ENCODE results near the gene BBS9. TPM values are rescaled to one million over a fixed set of nuclear protein-coding genes. Genes with fewer than 3 reads are reported as not detected.
"Not testable (repeated sequence)": the region's sequence is repeated elsewhere in the genome, so short reads cannot be mapped to it uniquely, and the experiment has no call there.

Gene BBS9
- total RNA-seq, 4 donors from 2014 or later = 11.3 to 28.5 (median 20.7) TPM

DNA sequence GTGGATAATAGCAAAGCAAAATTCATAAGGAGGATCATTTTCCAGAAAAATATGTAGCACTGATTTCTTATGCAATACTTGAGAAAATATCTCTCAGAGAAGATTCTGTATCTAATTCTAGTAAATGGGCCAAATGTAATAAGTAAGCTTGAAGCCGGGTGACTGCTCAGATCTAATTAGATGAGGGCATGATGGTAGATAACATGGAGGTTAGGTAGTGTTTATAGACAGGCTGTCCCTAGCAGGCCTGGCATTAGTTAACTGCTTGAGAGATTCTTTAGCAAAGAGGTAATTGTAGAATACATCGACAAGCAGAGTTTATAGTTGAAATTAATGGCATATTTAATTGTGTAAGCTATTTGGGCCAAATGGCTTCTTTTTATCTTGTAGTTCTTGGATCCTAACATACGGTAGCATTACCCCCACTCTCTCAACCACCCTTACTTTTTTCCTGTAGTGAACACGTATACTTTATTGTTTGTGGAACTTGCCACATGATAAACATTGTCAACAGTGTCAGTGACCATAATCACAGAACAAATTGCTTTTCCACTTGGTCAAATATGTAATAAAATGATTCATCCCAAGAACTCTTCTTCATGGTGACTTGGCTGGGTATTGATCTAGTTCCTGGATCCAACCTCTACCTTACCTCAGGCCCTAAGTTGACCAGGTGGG lies 343.1 kb downstream of the BBS9 start:
- DNase-seq (ENCODE audit: low spot score) (no peak), ATAC-seq (ENCODE audit: low FRiP score) (no peak)
- no peak for TF ChIP-seq CTCF (IDR thresholded peaks at IDR 0.05)

DNA sequence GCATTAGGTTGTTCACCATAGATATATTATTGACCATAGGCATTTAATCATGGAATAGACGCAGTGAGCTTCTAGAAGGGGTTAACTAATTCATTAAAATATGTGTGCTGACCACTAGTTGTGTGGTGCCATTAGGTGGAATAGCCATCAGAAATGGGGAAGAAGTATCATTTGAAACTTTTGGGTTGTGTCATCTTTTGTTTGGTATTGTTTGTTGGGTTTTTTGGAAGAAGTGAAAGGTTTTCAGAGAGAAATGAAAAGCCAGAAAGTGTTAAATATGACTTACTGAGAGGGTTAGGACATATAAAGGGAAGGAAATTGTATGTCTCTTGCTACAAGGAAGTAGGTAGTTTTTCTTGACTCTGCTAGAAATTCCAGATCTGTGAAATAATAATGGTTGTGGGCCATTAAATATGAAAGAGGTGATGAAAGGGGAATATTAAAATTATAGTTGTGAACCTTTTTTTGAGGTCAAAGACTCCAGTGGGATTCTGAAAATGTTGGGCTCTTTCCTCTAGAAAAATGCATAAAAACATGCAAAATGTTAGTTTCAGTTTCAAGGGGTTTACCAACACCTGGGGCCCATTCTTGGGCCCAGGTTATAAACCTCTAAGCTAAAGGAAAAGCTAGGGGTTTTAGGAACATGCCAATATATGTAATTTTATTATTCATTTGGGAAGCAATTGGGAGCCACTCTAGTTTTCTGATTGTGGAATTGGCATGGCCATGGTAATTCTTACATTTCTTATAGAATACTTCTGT lies 348.5 kb downstream of the BBS9 start:
- ATAC-seq (ENCODE audit: low FRiP score) (no peak), DNase-seq (ENCODE audit: low spot score) (no peak)
- TF ChIP-seq CTCF (IDR thresholded peaks at IDR 0.05) = no peak

DNA sequence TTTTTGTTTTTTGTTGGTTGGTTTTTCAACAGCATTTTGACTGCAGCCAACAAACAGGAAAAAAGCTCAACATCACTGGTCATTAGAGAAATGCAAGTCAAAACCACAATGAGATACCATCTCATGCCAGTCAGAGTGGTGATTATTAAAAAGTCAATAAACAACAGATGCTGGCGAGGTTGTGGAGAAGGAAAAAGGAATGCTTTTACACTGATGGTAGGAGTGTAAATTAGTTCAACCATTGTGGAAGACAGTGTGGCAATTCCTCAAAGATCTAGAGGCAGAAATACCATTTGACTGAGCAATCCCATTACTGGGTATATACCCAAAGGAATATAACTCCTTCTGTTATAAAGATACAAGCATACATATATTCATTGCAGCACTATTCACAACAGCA lies 355.1 kb downstream of the BBS9 start:
- ATAC-seq (ENCODE audit: low FRiP score) = not testable (repeated sequence)

DNA sequence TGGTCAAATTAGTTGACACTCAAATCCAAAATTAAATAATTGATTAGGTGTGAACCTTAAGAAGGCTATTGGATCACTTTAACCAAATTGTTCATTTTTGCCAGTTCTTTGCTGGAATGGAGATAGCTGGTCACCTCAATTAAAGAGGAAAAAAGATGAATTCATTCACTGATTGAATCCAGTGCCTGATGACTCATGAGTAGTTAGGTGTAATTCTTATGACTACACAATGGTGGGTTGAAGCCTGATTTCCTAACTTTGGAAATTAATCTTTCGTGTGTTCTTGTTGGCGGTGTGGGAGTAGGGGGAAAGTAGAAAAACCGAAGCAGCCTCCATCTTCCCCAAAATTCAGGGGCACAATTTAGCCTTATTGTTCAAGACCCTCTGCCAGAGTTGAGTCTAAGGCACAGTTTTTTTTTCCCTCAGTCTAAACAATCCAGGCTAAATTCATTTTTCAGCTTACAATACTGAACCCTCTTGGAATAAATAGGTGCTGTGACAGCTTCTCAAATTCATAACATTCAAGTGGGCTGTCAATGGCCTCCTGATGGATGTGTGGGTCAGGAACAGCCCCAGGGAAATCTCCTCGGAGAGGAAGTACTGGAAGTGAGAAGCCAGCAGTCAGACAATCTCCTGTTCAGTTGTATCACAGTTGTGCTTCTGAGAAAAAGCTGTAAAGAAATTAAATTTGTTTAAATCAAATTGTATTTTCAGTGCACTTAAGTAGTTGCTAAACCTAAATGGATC lies 356.6 kb downstream of the BBS9 start:
- ATAC-seq (ENCODE audit: low FRiP score) (no peak), DNase-seq (ENCODE audit: low spot score) (no peak)
- no peak for TF ChIP-seq CTCF (IDR thresholded peaks at IDR 0.05)

More for the DNA sequence above, 355.1 kb downstream of the BBS9 start:
- DNase-seq (ENCODE audit: low spot score) = not testable (repeated sequence)

DNA sequence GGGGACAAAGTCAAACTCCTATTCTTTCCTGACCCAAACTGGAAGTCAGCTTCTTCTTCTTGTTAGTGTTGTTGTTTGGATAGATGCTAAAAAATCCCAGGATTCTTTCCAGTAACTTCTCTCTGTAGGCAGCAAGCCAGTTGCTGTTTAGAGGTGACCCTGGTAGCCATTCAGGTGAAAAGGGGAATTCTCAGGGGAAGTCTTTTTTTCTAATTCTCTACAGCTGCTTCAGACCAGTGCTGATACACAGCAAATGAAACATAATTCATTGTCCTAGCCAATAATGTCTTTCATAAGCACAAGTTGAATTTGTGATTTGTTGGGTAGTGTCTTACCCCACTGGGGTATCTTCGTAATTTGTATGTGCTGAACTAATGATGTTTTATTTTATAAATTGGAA lies 357.3 kb downstream of the BBS9 start:
- no peak for ATAC-seq (ENCODE audit: low FRiP score)
- DNase-seq (ENCODE audit: low spot score) = no peak
- TF ChIP-seq CTCF (IDR thresholded peaks at IDR 0.05) = no peak

DNA sequence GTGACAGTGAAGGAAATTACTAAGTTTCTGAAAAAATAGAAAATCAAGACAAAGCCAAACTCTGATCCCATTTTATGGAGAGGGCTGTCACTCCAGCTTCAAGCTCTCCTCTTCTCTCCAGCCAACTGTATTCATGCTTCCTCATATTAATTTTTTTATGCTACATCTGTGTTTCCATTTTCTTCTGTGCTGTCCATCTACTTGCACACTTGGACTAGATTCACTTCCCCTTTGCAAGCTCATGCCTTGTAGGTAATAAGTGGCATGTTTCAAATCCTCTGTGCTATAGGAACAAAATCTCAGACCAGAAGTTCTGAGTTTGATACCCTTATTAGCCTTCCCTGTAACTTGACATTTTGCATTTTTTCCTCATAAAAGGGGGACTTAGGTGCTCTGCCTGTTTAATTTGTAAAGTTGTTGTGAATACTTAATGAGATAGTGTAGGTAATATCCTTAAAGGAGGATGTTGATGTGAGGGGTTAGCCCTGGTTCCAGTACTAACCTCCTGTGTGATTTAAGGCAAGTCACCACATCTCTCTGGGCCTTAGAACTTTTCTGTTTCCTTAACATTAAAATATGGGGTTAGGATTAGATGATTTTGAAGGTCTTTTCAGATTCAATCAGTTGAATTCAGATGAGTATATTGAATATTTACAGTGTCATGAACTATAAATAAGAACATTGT lies 358.8 kb downstream of the BBS9 start:
- DNase-seq (ENCODE audit: low spot score) = no peak
- no peak for TF ChIP-seq CTCF (IDR thresholded peaks at IDR 0.05)

GRCh38 chr7:33494474-33494873 lies 365.1 kb downstream of the BBS9 start:
- no peak for ATAC-seq (ENCODE audit: low FRiP score)
- no peak for TF ChIP-seq CTCF (IDR thresholded peaks at IDR 0.05)

More for the DNA sequence above, 358.8 kb downstream of the BBS9 start:
- no peak for ATAC-seq (ENCODE audit: low FRiP score)

More at GRCh38 chr7:33494474-33494873, 365.1 kb downstream of the BBS9 start:
- DNase-seq (ENCODE audit: low spot score) = no peak
